SK-N-SH treated with all-trans-retinoic acid at 6 μM for 48 hours (cell line): ENCODE results near the gene ZMYND8.

Experiments used
- CREB5 ChIP-seq: fragments of 250-450 bp; sonication (Bioruptor Pico); IDR thresholded peaks from 2 replicates; pipeline ENCODE4 v1.5.1; 2020; ENCODE audit warnings: low read depth, mild to moderate bottlenecking, moderate library complexity
- GLIS3 ChIP-seq: fragments of 250-450 bp; sonication (Bioruptor Pico); IDR thresholded peaks from 2 replicates; pipeline ENCODE4 v1.5.0; 2020; ENCODE audit warnings: mild to moderate bottlenecking, moderate library complexity
- PATZ1 ChIP-seq: fragments of 250-450 bp; sonication (Bioruptor Pico); IDR thresholded peaks from 2 replicates; pipeline ENCODE4 v1.8.0; 2020; ENCODE audit warnings: mild to moderate bottlenecking, moderate library complexity, borderline replicate concordance
- ZFP30 ChIP-seq: fragments of 450-650 bp; formaldehyde crosslinking; IDR thresholded peaks from 2 replicates; pipeline ENCODE4 v1.5.0; 2022; ENCODE audit warnings: mild to moderate bottlenecking, moderate library complexity

- TF ChIP-seq PATZ1 (CRISPR knock-in tag) = no peak
- TF ChIP-seq CREB5 (CRISPR knock-in tag) = no peak
- TF ChIP-seq GLIS3 (CRISPR knock-in tag) = no peak
- no peak for TF ChIP-seq ZFP30 (CRISPR knock-in tag)
Observed at GRCh38 chr20:47316776-47317126, 39.7 kb downstream of the ZMYND8 start.
